Gastroesophageal sphincter (tissue), 3 donors: Measurements from ENCODE around the gene EIF4A2.

Experiments
- CTCF ChIP-seq, 4 experiments: fragments of 200-600 bp in 2 of 4; fragments of 450-650 bp in 2 of 4; sonication (generic) in 1 of 4; IDR thresholded peaks; one replicate each; pipeline ENCODE4 v1.5.1; 2017 to 2019; ENCODE audit warnings: antibody characterized with exemption in 4 of 4, mild to moderate bottlenecking in 2 of 4, moderate library complexity in 2 of 4
- POLR2A ChIP-seq, 2 donors: fragments of 450-650 bp; IDR thresholded peaks; one replicate each; pipeline ENCODE4 v1.6.1; 2017; ENCODE audit warnings: antibody characterized with exemption in 2 of 2, mild to moderate bottlenecking in 2 of 2, moderate library complexity in 1 of 2
- POLR2AphosphoS5 ChIP-seq: sonication (generic); formaldehyde crosslinking; IDR thresholded peaks from one replicate; pipeline ENCODE4 v1.6.1; 2017; ENCODE audit warnings: antibody characterized with exemption

GRCh38 chr3:186782542-186783057 lies 777 bp upstream of the EIF4A2 start:
- no peak for TF ChIP-seq POLR2A (IDR thresholded peaks at IDR 0.05)
- TF ChIP-seq POLR2AphosphoS5: no peak
- no peak for TF ChIP-seq CTCF (IDR thresholded peaks at IDR 0.05)
